H1 (cell line): Measurements from ENCODE around the gene CASTOR1. TPM values are rescaled to one million over a fixed set of nuclear protein-coding genes. Genes with fewer than 3 reads are reported as not detected.

Experiments used
- CTCF ChIA-PET: fragments of 300-600 bp; sonication (Branson Sonifier 250); formaldehyde crosslinking; loops from one replicate; lab custom pipeline; 2021; ENCODE audit not compliant: partially characterized antibody; lab: Charles Lee
- POLR2A ChIA-PET: fragments of 300-600 bp; sonication (Branson Sonifier 250); formaldehyde crosslinking; loops from one replicate; lab custom pipeline; 2021; ENCODE audit warnings: inconsistent platforms; ENCODE audit not compliant: partially characterized antibody; lab: Charles Lee
- DNase-seq, 2 experiments: peaks; one replicate each; pipeline versions ENCODE4 v3.0.0 to v3.0.0-alpha.2; 2010 to 2022; ENCODE audit warnings: low spot score in 2 of 2, low read depth in 1 of 2, mixed read lengths in 1 of 2
- FAIRE-seq: peaks from 2 replicates; lab custom pipeline; 2011; peaks lifted over from hg19 to GRCh38; lab: Jason Lieb, UNC
- H2AFZ ChIP-seq: 2 replicates; pipeline ENCODE4 v1.8.1; 2012; ENCODE audit warnings: low read length, inconsistent platforms
- H2AK5ac ChIP-seq: 2 replicates; pipeline ENCODE4 v1.6.1; 2013; ENCODE audit warnings: low read depth, low read length
- H2BK120ac ChIP-seq: replicated peaks from 2 replicates; pipeline ENCODE3; 2013; ENCODE audit warnings: low read depth, low read length, inconsistent platforms
- H2BK12ac ChIP-seq: 2 replicates; pipeline ENCODE4 v1.6.1; 2013; ENCODE audit warnings: low read depth, low read length
- H2BK15ac ChIP-seq: 2 replicates; pipeline ENCODE4 v1.6.1; 2013; ENCODE audit warnings: low read length
- H2BK20ac ChIP-seq: 2 replicates; pipeline ENCODE4 v1.6.1; 2013; ENCODE audit warnings: low read length
- H2BK5ac ChIP-seq: 2 replicates; pipeline ENCODE4 v1.6.1; 2013; ENCODE audit warnings: low read depth, low read length
- H3K14ac ChIP-seq: 2 replicates; pipeline ENCODE4 v1.6.1; 2013; ENCODE audit warnings: inconsistent platforms; ENCODE audit not compliant: insufficient read length
- H3K18ac ChIP-seq: 2 replicates; pipeline ENCODE4 v1.6.1; 2013; ENCODE audit warnings: low read length; ENCODE audit errors: extremely low read depth
- H3K23ac ChIP-seq: 2 replicates; pipeline ENCODE4 v1.6.1; 2013; ENCODE audit warnings: inconsistent platforms; ENCODE audit not compliant: insufficient read length
- H3K23me2 ChIP-seq: 2 replicates; pipeline ENCODE4 v1.6.1; 2013; ENCODE audit warnings: low read depth, low read length
- H3K27ac ChIP-seq: 2 replicates; pipeline ENCODE4 v1.6.1; 2011; ENCODE audit warnings: low read depth, low read length, inconsistent platforms
- H3K27me3 ChIP-seq, 4 experiments: replicated peaks in 1 of 4; 1 replicate in 1 of 4; 2 replicates in 3 of 4; pipeline versions ENCODE4 v1.6.1 to v1.8.1; 2011 to 2013; ENCODE audit warnings: low read length in 3 of 4, mild to moderate bottlenecking in 3 of 4, inconsistent platforms in 2 of 4, mixed read lengths in 2 of 4, moderate library complexity in 1 of 4; ENCODE audit not compliant: control insufficient read depth in 3 of 4, insufficient read depth in 3 of 4; ENCODE audit errors: extremely low read depth in 1 of 4
- H3K36me3 ChIP-seq, 4 experiments: 2 replicates each; pipeline versions ENCODE4 v1.6.1 to v1.8.1; 2011 to 2013; ENCODE audit warnings: mild to moderate bottlenecking in 4 of 4, low read length in 3 of 4, moderate library complexity in 2 of 4, control low read depth in 1 of 4, inconsistent platforms in 1 of 4; ENCODE audit not compliant: insufficient read depth in 4 of 4, control insufficient read depth in 2 of 4
- H3K4ac ChIP-seq: replicated peaks from 2 replicates; pipeline ENCODE3; 2013; ENCODE audit warnings: low read length, low read depth, mixed read lengths, inconsistent platforms; ENCODE audit not compliant: insufficient read length
- H3K4me1 ChIP-seq, 4 experiments: replicated peaks in 1 of 4; 1 replicate in 1 of 4; 2 replicates in 3 of 4; pipeline versions ENCODE4 v1.6.1 to v1.8.1; 2011 to 2013; ENCODE audit warnings: low read length in 3 of 4, inconsistent platforms in 2 of 4, mixed read lengths in 1 of 4; ENCODE audit not compliant: insufficient read depth in 4 of 4, control insufficient read depth in 3 of 4
- H3K4me2 ChIP-seq, 2 experiments: 2 replicates each; pipeline versions ENCODE4 v1.6.1 to v1.8.1; 2011 to 2013; ENCODE audit warnings: low read depth in 2 of 2, low read length in 2 of 2, control low read depth in 1 of 2, inconsistent platforms in 1 of 2, mild to moderate bottlenecking in 1 of 2; ENCODE audit not compliant: insufficient read depth in 1 of 2
- H3K4me3 ChIP-seq, 4 experiments: fragments of 200-600, 300-600 bp in 1 of 4; sonication (generic), shearing (Covaris generic), sonication (Bioruptor Twin) in 1 of 4; 2 replicates each; pipeline versions ENCODE4 v1.5.1 to v1.8.1; 2011 to 2016; ENCODE audit warnings: low read length in 4 of 4, low read depth in 3 of 4, control low read depth in 2 of 4, inconsistent platforms in 2 of 4, mild to moderate bottlenecking in 2 of 4, mixed read lengths in 1 of 4, moderate library complexity in 1 of 4; ENCODE audit not compliant: insufficient read depth in 2 of 4; ENCODE audit errors: extremely low read depth in 1 of 4
- H3K56ac ChIP-seq: replicated peaks from 2 replicates; pipeline ENCODE3; 2013; ENCODE audit warnings: low read depth, mild to moderate bottlenecking, mixed read lengths, low read length, inconsistent platforms; ENCODE audit not compliant: insufficient read length
- H3K79me1 ChIP-seq: 2 replicates; pipeline ENCODE4 v1.6.1; 2013; ENCODE audit warnings: low read depth, low read length, control low read depth
- H3K79me2 ChIP-seq, 2 experiments: 2 replicates each; pipeline versions ENCODE4 v1.6.1 to v1.8.1; 2012 to 2013; ENCODE audit warnings: low read length in 2 of 2, mild to moderate bottlenecking in 2 of 2, inconsistent platforms in 1 of 2; ENCODE audit not compliant: insufficient read depth in 2 of 2, control insufficient read depth in 1 of 2
- H3K9ac ChIP-seq, 4 experiments: replicated peaks in 1 of 4; 1 replicate in 1 of 4; 2 replicates in 3 of 4; pipeline versions ENCODE4 v1.6.1 to v1.8.1; 2011 to 2013; ENCODE audit warnings: low read depth in 3 of 4, low read length in 3 of 4, control low read depth in 2 of 4, mild to moderate bottlenecking in 2 of 4, moderate library complexity in 2 of 4, inconsistent platforms in 1 of 4; ENCODE audit errors: extremely low read depth in 1 of 4
- H3K9me3 ChIP-seq, 2 experiments: 2 replicates each; pipeline versions ENCODE4 v1.6.1 to v1.8.1; 2012 to 2013; ENCODE audit warnings: mild to moderate bottlenecking in 2 of 2, moderate library complexity in 2 of 2, control low read depth in 1 of 2, inconsistent platforms in 1 of 2, low read depth in 1 of 2, low read length in 1 of 2, mixed read lengths in 1 of 2; ENCODE audit not compliant: insufficient read depth in 2 of 2
- H4K20me1 ChIP-seq, 2 experiments: replicated peaks in 1 of 2; 2 replicates each; pipeline versions ENCODE3 to v1.8.1; 2011 to 2013; ENCODE audit warnings: inconsistent platforms in 2 of 2, low read length in 2 of 2, mild to moderate bottlenecking in 1 of 2; ENCODE audit not compliant: insufficient read depth in 2 of 2, control insufficient read depth in 1 of 2
- H4K5ac ChIP-seq: 2 replicates; pipeline ENCODE4 v1.6.1; 2013; ENCODE audit warnings: low read length, low read depth, mixed read lengths, inconsistent platforms; ENCODE audit not compliant: insufficient read length
- H4K8ac ChIP-seq: 2 replicates; pipeline ENCODE4 v1.8.0; 2013; ENCODE audit warnings: mild to moderate bottlenecking, moderate library complexity, low read length, inconsistent platforms; ENCODE audit not compliant: insufficient read depth; ENCODE audit errors: extremely low read depth
- H4K91ac ChIP-seq: replicated peaks from 2 replicates; pipeline ENCODE3; 2013; ENCODE audit warnings: low read length, mixed read lengths, inconsistent platforms; ENCODE audit not compliant: insufficient read length
- FOSL1 ChIP-seq: IDR thresholded peaks from 2 replicates; pipeline ENCODE4 v1.6.1; 2011; ENCODE audit warnings: mild to moderate bottlenecking, low read depth, low read length, moderate library complexity; ENCODE audit not compliant: insufficient read depth
- GABPA ChIP-seq: IDR thresholded peaks from 2 replicates; pipeline ENCODE4 v1.6.1; 2011; ENCODE audit warnings: mild to moderate bottlenecking, low read length, moderate library complexity, borderline replicate concordance; ENCODE audit not compliant: insufficient read depth
- JUN ChIP-seq: IDR thresholded peaks from 2 replicates; pipeline ENCODE4 v1.6.1; 2011; ENCODE audit warnings: low read depth, mild to moderate bottlenecking, improper control_type of control experiment, low read length
- KDM1A ChIP-seq: fragments of 200-600, 300-600 bp; sonication (generic); IDR thresholded peaks from 2 replicates; pipeline ENCODE4 v1.7.1; 2016; ENCODE audit warnings: mild to moderate bottlenecking, low read length, borderline replicate concordance
- RFX5 ChIP-seq: IDR thresholded peaks from 2 replicates; pipeline ENCODE4 v1.6.1; 2011; ENCODE audit warnings: low read depth, low read length, improper control_type of control experiment, borderline replicate concordance
- SAP30 ChIP-seq: fragments of 300-600 bp; sonication (generic); IDR thresholded peaks from 2 replicates; pipeline ENCODE4 v1.7.1; 2012; ENCODE audit warnings: low read length, moderate library complexity, mild to moderate bottlenecking, inconsistent platforms; ENCODE audit not compliant: insufficient read depth, insufficient replicate concordance
- SIN3A ChIP-seq, 2 experiments: IDR thresholded peaks in 1 of 2; conservative IDR thresholded peaks in 1 of 2; 2 replicates each; pipeline ENCODE4 v1.6.1; 2011 to 2012; ENCODE audit warnings: low read length in 2 of 2, improper control_type of control experiment in 1 of 2, low read depth in 1 of 2, mild to moderate bottlenecking in 1 of 2
- SIRT6 ChIP-seq: IDR thresholded peaks from one replicate; pipeline ENCODE4 v1.7.1; 2012; ENCODE audit warnings: low read length, inconsistent platforms
- SIX5 ChIP-seq: IDR thresholded peaks from 2 replicates; pipeline ENCODE4 v1.6.1; 2011; ENCODE audit warnings: mild to moderate bottlenecking, low read depth, low read length
- SRF ChIP-seq: IDR thresholded peaks from 2 replicates; pipeline ENCODE4 v1.6.1; 2011; ENCODE audit warnings: mild to moderate bottlenecking, low read depth, low read length, moderate library complexity
- TAF7 ChIP-seq: optimal IDR thresholded peaks from 2 replicates; pipeline ENCODE3; 2011; ENCODE audit warnings: low read depth, mild to moderate bottlenecking, inconsistent platforms, low read length, moderate library complexity, borderline replicate concordance
- TCF12 ChIP-seq: IDR thresholded peaks from 2 replicates; pipeline ENCODE4 v1.6.1; 2011; ENCODE audit warnings: low read depth, mild to moderate bottlenecking, low read length
- YY1 ChIP-seq: IDR thresholded peaks from 2 replicates; pipeline ENCODE4 v1.6.1; 2011; ENCODE audit warnings: low read depth, mild to moderate bottlenecking, low read length
- WGBS, 2 experiments: shearing (Covaris generic) in 1 of 2; methylation state at CpG; one replicate each; pipeline versions ENCODE4 v1.1.6 to v1.1.7; 2013 to 2015; ENCODE audit warnings: low lambda C conversion rate in 2 of 2, mixed read lengths in 2 of 2, inconsistent platforms in 1 of 2, low coverage in 1 of 2, missing lambda C conversion rate in 1 of 2; ENCODE audit not compliant: insufficient replicate concordance in 2 of 2, insufficient coverage in 1 of 2, insufficient read length in 1 of 2; ENCODE audit errors: extremely low coverage in 1 of 2, missing lambda C conversion rate in 1 of 2; 5-methylcytosine and 5-hydroxymethylcytosine counted together
- polyA plus RNA-seq, 7 experiments: library from polyadenylated mRNA; depleted of rRNA in 3 of 7; stranded (reverse) in 5 of 7; unstranded in 2 of 7; fragments of >200 nt in 5 of 7; fragments of 200-250 nt in 2 of 7; gene quantifications; 1 replicate in 5 of 7; 2 replicates in 1 of 7; 4 replicates in 1 of 7; pipeline versions ENCODE4 v1.2.1 to v1.2.3, GENCODE V29; 2011 to 2013; ENCODE audit warnings: missing spikeins in 2 of 7, mixed read lengths in 2 of 7
- total RNA-seq: library from RNA; stranded (reverse); fragmentation: NEBNext Ultra II Directional; extraction: Animal tissue kit (Norgen Biotek cat#: 25700); gene quantifications from 2 replicates; pipeline ENCODE4 v1.2.1, GENCODE V29; 2021

Gene CASTOR1
- total and polyA plus RNA-seq, 2 of the 8 experiments (the other 6 are each of a cell fraction or from before 2014, with no cell fraction given): 10.3 to 36.0 TPM

- DNase-seq: no peak
- Histone ChIP-seq H3K23me2 (no peaks in the 10 kb centered on the region; the same call in 1 of the 2 replicates), H3K4ac (peak overlapping the region; percentile 63), H3K79me2 (no peaks in the 10 kb centered on the region), H3K27me3 (peaks cover 0 to 2% (median 0%) of the 10 kb centered on the region in 4 experiments; a peak in 1 of 7 replicates), H2BK5ac (peak overlapping the region; percentile 94), H3K14ac (no peak overlapping the region), H3K27ac (no peak overlapping the region), H3K56ac (no peak overlapping the region), H3K79me1 (no peaks in the 10 kb centered on the region), H2BK15ac (peak overlapping the region; percentile 100), H4K91ac (peak overlapping the region; percentile 94), H2BK12ac (peak overlapping the region; percentile 100; the same call in 1 of the 2 replicates), H3K9ac (no peak overlapping the region), H3K4me3 (no peak overlapping the region), H3K9me3 (no peaks in the 10 kb centered on the region), H3K23ac (no peak overlapping the region), H4K5ac (no peak overlapping the region), H3K36me3 (no peaks in the 10 kb centered on the region), H3K18ac (peak overlapping the region; percentile 90; the same call in 1 of the 2 replicates), H4K20me1 (peaks cover 0 to 2% of the 10 kb centered on the region in 2 experiments), H2BK20ac (peak overlapping the region; percentile 94), H2AFZ (no peak overlapping the region), H3K4me1 (peaks cover 7 to 20% (median 13%) of the 10 kb centered on the region in 4 experiments), H3K4me2 (no peak overlapping the region), H2AK5ac (peak overlapping the region; percentile 98; the same call in 1 of the 2 replicates), H2BK120ac (no peak overlapping the region), H4K8ac (no peak overlapping the region)
- ChIA-PET CTCF (interaction anchor here (1.8 kb wide), 1 partner anchor 135 kb away, joined by 4 read pairs; no protein-coding TSS in a partner anchor), POLR2A (no interaction called here)
- no peak for FAIRE-seq
- TF ChIP-seq GABPA: no peak
- TF ChIP-seq SIX5: no peak
- no peak for TF ChIP-seq YY1
- TF ChIP-seq SAP30: no peak
- no peak for TF ChIP-seq TCF12
- no peak for TF ChIP-seq JUN
- TF ChIP-seq SRF: no peak
- TF ChIP-seq SIRT6: no peak
- TF ChIP-seq TAF7: no peak
- no peak for TF ChIP-seq KDM1A
- TF ChIP-seq RFX5: no peak
- TF ChIP-seq SIN3A (conservative IDR thresholded peaks at IDR 0.05 in 1 of 2, IDR thresholded peaks at IDR 0.05 in 1 of 2; ENCODE audit: low read depth in 1 of 2, low read length in 2 of 2): no peak
- TF ChIP-seq FOSL1: no peak
- WGBS, 2 experiments: 71% methylated on average over 19 of the region's 22 CpGs; no CpG with 5 or more reads in 1 of the 2 experiments
Measured at GRCh38 chr22:30253205-30253852, 36.0 kb downstream of the CASTOR1 start.
